ENCODE results near the gene STX8.

The STX8 gene

DNA sequence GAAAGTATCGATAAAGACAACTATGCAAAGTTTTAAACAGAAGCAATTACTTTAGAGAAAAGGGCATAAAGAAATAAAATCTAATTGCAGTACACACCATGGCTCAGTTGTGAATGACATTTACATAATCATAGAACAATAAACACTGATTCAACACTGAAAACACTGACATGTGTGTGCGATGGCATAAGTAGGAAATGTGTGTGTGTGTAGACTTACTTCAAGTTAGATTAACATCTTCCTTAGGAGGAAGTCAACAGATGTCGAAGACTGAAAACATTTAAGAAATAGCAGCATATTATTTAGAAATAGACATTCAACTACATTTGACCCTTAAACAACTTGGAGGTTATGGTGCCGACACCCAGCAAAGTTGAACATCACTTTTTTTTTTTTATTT, 172.4 kb downstream of the STX8 start:
- TF ChIP-seq GLIS2 (tag by site-specific recombination; IDR thresholded peaks at IDR 0.05) (no peak), ZNF544 (tag by site-specific recombination; IDR thresholded peaks at IDR 0.05) (no peak), KLF8 (tag by site-specific recombination; IDR thresholded peaks at IDR 0.05) (no peak)
- TF ChIP-seq, protein P1, sequence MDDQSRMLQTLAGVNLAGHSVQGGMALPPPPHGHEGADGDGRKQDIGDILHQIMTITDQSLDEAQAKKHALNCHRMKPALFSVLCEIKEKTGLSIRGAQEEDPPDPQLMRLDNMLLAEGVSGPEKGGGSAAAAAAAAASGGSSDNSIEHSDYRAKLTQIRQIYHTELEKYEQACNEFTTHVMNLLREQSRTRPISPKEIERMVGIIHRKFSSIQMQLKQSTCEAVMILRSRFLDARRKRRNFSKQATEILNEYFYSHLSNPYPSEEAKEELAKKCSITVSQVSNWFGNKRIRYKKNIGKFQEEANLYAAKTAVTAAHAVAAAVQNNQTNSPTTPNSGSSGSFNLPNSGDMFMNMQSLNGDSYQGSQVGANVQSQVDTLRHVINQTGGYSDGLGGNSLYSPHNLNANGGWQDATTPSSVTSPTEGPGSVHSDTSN (CRISPR knock-in tag; IDR thresholded peaks at IDR 0.05): no peak
- H3K27ac ChIP-seq (ENCODE audit: extremely low read depth, low read depth, low read length): no peak overlapping the region
- H3K9me3 ChIP-seq (ENCODE audit: control insufficient read depth, insufficient read depth, low read depth, low read length): no peaks in the 10 kb centered on the region
- H3K4me3 ChIP-seq (ENCODE audit: low read depth, low read length): no peak overlapping the region
- CTCF ChIA-PET: interaction anchor here (0.6 to 1.4 kb wide), 14 partner anchors 8 to 401 kb away, joined by 3 to 7 read pairs (median 4); no protein-coding TSS in a partner anchor
- H3K4me1 ChIP-seq (ENCODE audit: control insufficient read depth, insufficient read depth, low read length): no peaks in the 10 kb centered on the region
- POLR2A ChIA-PET: no interaction called here
- H3K36me3 ChIP-seq (ENCODE audit: control insufficient read depth in 2 of 2, insufficient read depth in 1 of 2, low read length in 2 of 2): no peaks in the 10 kb centered on the region; a peak in 1 of 3 replicates

DNA sequence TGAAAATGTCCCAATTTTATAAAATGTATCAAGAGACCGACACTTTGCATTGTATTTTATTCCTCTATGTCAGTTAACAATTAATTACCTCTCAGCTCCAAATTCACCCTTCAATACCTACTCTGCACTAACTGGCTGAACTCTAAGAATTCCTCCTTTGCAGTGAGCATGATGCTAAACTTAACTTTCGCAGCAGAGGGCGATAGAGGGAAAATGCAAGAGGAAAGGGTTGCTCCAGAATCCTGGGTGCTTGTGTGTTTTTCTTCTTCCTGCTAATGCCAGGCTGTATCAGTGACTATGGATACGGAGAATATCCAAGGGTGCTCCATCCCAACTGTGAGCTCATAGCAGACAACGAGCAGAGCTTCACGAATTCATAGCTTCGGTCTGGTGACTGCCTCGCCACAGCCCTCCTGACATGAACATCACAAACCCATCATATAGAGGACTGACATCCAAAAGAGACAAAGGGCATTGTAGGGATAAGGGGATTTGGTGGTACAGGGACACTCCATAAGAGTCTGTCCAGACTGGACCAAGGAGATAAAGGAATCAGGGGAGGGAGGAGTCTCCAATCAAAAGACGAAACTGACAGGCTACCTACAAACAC, 172.9 kb downstream of the STX8 start:
- Histone ChIP-seq H3K27ac (ENCODE audit: extremely low read depth, low read depth, low read length) (no peak overlapping the region), H3K4me1 (ENCODE audit: control insufficient read depth, insufficient read depth, low read length) (no peaks in the 10 kb centered on the region), H3K36me3 (ENCODE audit: control insufficient read depth in 2 of 2, insufficient read depth in 1 of 2, low read length in 2 of 2) (no peaks in the 10 kb centered on the region; a peak in 1 of 3 replicates), H3K9me3 (ENCODE audit: control insufficient read depth, insufficient read depth, low read depth, low read length) (no peaks in the 10 kb centered on the region), H3K4me3 (ENCODE audit: low read depth, low read length) (no peak overlapping the region)
- TF ChIP-seq ZXDB (tag by site-specific recombination; IDR thresholded peaks at IDR 0.05) (no peak), MEIS1 (CRISPR knock-in tag; IDR thresholded peaks at IDR 0.05; ENCODE audit: borderline replicate concordance) (no peak), ZBTB8A (tag by site-specific recombination; IDR thresholded peaks at IDR 0.05) (no peak)
- TF ChIP-seq, protein P2, sequence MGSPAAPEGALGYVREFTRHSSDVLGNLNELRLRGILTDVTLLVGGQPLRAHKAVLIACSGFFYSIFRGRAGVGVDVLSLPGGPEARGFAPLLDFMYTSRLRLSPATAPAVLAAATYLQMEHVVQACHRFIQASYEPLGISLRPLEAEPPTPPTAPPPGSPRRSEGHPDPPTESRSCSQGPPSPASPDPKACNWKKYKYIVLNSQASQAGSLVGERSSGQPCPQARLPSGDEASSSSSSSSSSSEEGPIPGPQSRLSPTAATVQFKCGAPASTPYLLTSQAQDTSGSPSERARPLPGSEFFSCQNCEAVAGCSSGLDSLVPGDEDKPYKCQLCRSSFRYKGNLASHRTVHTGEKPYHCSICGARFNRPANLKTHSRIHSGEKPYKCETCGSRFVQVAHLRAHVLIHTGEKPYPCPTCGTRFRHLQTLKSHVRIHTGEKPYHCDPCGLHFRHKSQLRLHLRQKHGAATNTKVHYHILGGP (tag by site-specific recombination; IDR thresholded peaks at IDR 0.05): peak; percentile 63; the same call in 1 of the 2 replicates
- ChIA-PET POLR2A (no interaction called here), CTCF (interaction anchor here (0.6 to 1.4 kb wide), 15 partner anchors 9 to 509 kb away, joined by 3 to 7 read pairs (median 4); no protein-coding TSS in a partner anchor)

DNA sequence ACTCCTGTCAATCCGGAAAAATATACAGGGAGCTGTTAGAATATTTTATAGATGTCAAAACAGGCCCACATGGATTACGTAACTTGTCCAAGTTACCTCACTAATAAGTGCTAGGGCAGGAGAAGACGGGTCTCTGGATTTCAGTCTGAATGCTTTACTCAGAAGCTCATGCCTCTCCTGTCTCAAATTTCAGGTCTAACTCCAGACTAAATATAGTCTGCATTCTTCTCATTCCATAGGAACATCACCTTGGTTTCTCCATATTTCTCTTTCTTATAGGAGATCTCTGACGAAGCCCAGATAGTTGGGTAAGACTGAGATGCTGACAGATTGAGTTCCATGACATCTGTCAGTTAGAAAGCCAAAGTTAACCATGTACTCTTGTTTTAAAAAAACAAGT, 174.2 kb downstream of the STX8 start:
- no peak overlapping the region for H3K4me3 ChIP-seq (ENCODE audit: low read depth, low read length)
- H3K4me1 ChIP-seq (ENCODE audit: control insufficient read depth, insufficient read depth, low read length): no peaks in the 10 kb centered on the region
- no peaks in the 10 kb centered on the region for H3K9me3 ChIP-seq (ENCODE audit: control insufficient read depth, insufficient read depth, low read depth, low read length)
- no peak for TF ChIP-seq ZNF37A (tag by site-specific recombination; IDR thresholded peaks at IDR 0.05)
- TF ChIP-seq ZNF521 (tag by site-specific recombination; IDR thresholded peaks at IDR 0.05): no peak
- peak; percentile 46; the same call in 1 of the 2 replicates for TF ChIP-seq PRDM1 (tag by site-specific recombination; IDR thresholded peaks at IDR 0.05)
- TF ChIP-seq OSR2 (tag by site-specific recombination; IDR thresholded peaks at IDR 0.05): no peak
- TF ChIP-seq KLF16 (tag by site-specific recombination; IDR thresholded peaks at IDR 0.05): no peak
- TF ChIP-seq, protein P3, sequence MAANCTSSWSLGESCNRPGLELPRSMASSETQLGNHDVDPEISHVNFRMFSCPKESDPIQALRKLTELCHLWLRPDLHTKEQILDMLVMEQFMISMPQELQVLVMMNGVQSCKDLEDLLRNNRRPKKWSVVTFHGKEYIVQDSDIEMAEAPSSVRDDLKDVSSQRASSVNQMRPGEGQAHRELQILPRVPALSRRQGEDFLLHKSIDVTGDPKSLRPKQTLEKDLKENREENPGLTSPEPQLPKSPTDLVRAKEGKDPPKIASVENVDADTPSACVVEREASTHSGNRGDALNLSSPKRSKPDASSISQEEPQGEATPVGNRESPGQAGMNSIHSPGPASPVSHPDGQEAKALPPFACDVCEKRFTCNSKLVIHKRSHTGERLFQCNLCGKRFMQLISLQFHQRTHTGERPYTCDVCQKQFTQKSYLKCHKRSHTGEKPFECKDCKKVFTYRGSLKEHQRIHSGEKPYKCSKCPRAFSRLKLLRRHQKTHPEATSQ (tag by site-specific recombination; IDR thresholded peaks at IDR 0.05): no peak
- ChIA-PET CTCF (interaction anchor here (0.7 to 1.8 kb wide), 6 partner anchors 13 to 404 kb away, joined by 3 to 6 read pairs (median 4); no protein-coding TSS in a partner anchor), POLR2A (interaction anchor here (0.6 kb wide), 1 partner anchor 90 kb away, joined by 3 read pairs; no protein-coding TSS in a partner anchor)
- H3K27ac ChIP-seq (ENCODE audit: extremely low read depth, low read depth, low read length): no peak overlapping the region
- H3K36me3 ChIP-seq (ENCODE audit: control insufficient read depth in 2 of 2, insufficient read depth in 1 of 2, low read length in 2 of 2): no peaks in the 10 kb centered on the region; a peak in 1 of 3 replicates

DNA sequence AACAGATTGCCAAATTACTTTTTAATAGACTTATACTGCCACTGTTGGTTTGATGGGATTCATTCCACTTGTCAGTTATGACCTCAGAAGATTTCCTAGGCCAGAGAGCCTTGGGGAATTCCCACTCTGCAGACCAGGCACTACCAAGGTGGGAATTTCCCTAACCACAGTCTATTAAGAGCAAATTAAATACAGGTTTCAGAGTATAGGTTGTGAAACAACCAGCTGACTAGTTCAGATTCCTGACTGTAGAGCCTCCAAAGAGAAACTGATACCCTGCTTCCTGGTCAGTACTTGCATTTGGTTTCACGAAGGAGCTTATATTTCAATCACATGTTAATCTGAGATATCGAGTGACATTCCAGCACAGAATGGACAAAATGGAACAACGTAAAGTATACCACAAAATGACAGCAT, 186.5 kb downstream of the STX8 start:
- Histone ChIP-seq H3K36me3 (ENCODE audit: control insufficient read depth in 2 of 2, insufficient read depth in 1 of 2, low read length in 2 of 2) (no peaks in the 10 kb centered on the region), H3K9me3 (ENCODE audit: control insufficient read depth, insufficient read depth, low read depth, low read length) (no peaks in the 10 kb centered on the region), H3K4me3 (ENCODE audit: low read depth, low read length) (no peak overlapping the region), H3K27ac (ENCODE audit: extremely low read depth, low read depth, low read length) (no peak overlapping the region), H3K4me1 (ENCODE audit: control insufficient read depth, insufficient read depth, low read length) (peaks cover 4% of the 10 kb centered on the region; the same call in 1 of the 2 replicates)
- ChIA-PET CTCF (no interaction called here), POLR2A (interaction anchor here (0.6 kb wide), 1 partner anchor 280 kb away, joined by 4 read pairs; no protein-coding TSS in a partner anchor)
- TF ChIP-seq WT1 (tag by site-specific recombination; IDR thresholded peaks at IDR 0.05) (0 out of 2 replicates have a peak, but pooled peaks have one; percentile 14), OSR2 (tag by site-specific recombination; IDR thresholded peaks at IDR 0.05) (peak; percentile 80), ZNF747 (tag by site-specific recombination; IDR thresholded peaks at IDR 0.05) (no peak), GFI1B (tag by site-specific recombination; IDR thresholded peaks at IDR 0.05) (peak; percentile 82)
- TF ChIP-seq, protein P4, sequence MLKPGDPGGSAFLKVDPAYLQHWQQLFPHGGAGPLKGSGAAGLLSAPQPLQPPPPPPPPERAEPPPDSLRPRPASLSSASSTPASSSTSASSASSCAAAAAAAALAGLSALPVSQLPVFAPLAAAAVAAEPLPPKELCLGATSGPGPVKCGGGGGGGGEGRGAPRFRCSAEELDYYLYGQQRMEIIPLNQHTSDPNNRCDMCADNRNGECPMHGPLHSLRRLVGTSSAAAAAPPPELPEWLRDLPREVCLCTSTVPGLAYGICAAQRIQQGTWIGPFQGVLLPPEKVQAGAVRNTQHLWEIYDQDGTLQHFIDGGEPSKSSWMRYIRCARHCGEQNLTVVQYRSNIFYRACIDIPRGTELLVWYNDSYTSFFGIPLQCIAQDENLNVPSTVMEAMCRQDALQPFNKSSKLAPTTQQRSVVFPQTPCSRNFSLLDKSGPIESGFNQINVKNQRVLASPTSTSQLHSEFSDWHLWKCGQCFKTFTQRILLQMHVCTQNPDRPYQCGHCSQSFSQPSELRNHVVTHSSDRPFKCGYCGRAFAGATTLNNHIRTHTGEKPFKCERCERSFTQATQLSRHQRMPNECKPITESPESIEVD (tag by site-specific recombination; IDR thresholded peaks at IDR 0.05): peak; percentile 67
- TF ChIP-seq, protein P5, sequence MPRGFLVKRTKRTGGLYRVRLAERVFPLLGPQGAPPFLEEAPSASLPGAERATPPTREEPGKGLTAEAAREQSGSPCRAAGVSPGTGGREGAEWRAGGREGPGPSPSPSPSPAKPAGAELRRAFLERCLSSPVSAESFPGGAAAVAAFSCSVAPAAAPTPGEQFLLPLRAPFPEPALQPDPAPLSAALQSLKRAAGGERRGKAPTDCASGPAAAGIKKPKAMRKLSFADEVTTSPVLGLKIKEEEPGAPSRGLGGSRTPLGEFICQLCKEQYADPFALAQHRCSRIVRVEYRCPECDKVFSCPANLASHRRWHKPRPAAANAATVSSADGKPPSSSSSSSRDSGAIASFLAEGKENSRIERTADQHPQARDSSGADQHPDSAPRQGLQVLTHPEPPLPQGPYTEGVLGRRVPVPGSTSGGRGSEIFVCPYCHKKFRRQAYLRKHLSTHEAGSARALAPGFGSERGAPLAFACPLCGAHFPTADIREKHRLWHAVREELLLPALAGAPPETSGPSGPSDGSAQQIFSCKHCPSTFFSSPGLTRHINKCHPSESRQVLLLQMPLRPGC (tag by site-specific recombination; IDR thresholded peaks at IDR 0.05): peak; percentile 67; the same call in 1 of the 2 replicates

Data from HEK293 (cell line).